22Rv1 (cell line): Measurements from ENCODE around the gene TAS1R3.

Source experiments
- H3K27ac ChIP-seq: fragments of 450-650 bp; 2 replicates; pipeline ENCODE4 v1.5.1; 2017
- CTCF ChIP-seq: fragments of 450-650 bp; IDR thresholded peaks from 2 replicates; pipeline ENCODE4 v1.5.1; 2017; ENCODE audit warnings: mild to moderate bottlenecking
- ZFX ChIP-seq: fragments of 450-650 bp; IDR thresholded peaks from 2 replicates; pipeline ENCODE4 v1.6.1; 2017; ENCODE audit warnings: antibody characterized with exemption, borderline replicate concordance

The TAS1R3 gene

GRCh38 chr1:1328254-1328653 is 2.8 kb upstream of the TAS1R3 start:
- H3K27ac ChIP-seq, result no peak overlapping the region
- TF ChIP-seq CTCF, result no peak
- no peak for TF ChIP-seq ZFX

- TF ChIP-seq ZFX, result no peak
- TF ChIP-seq CTCF, result no peak
- H3K27ac ChIP-seq, result peak overlapping the region; percentile 42
Measured at GRCh38 chr1:1329304-1330210, 1.5 kb upstream of the TAS1R3 start.

GRCh38 chr1:1330366-1331067 is 563 bp upstream of the TAS1R3 start:
- TF ChIP-seq CTCF (no peak), ZFX (no peak)
- H3K27ac ChIP-seq, result no peak overlapping the region

GRCh38 chr1:1332031-1332755 is 1.1 kb downstream of the TAS1R3 start:
- peak overlapping the region; percentile 75 for H3K27ac ChIP-seq
- TF ChIP-seq CTCF (no peak), ZFX (no peak)

GRCh38 chr1:1332774-1333480 is 1.8 kb downstream of the TAS1R3 start:
- TF ChIP-seq CTCF (no peak), ZFX (no peak)
- H3K27ac ChIP-seq, result peak overlapping the region; percentile 75

GRCh38 chr1:1333551-1334241 is 2.6 kb downstream of the TAS1R3 start:
- H3K27ac ChIP-seq, result peak overlapping the region; percentile 75
- TF ChIP-seq CTCF (no peak), ZFX (no peak)
